NCI-H526 treated with DMSO at 0.1 percent for 48 hours (cell line): Measurements from ENCODE around the gene TENT4B.
"Not testable (repeated sequence)": the region's sequence is repeated elsewhere in the genome, so short reads cannot be mapped to it uniquely, and the experiment has no call there.

Experiments used
- DNase-seq: peaks from one replicate; lab custom pipeline; 2025; lab: John Stamatoyannopoulos, UW

TENT4B gene

DNA sequence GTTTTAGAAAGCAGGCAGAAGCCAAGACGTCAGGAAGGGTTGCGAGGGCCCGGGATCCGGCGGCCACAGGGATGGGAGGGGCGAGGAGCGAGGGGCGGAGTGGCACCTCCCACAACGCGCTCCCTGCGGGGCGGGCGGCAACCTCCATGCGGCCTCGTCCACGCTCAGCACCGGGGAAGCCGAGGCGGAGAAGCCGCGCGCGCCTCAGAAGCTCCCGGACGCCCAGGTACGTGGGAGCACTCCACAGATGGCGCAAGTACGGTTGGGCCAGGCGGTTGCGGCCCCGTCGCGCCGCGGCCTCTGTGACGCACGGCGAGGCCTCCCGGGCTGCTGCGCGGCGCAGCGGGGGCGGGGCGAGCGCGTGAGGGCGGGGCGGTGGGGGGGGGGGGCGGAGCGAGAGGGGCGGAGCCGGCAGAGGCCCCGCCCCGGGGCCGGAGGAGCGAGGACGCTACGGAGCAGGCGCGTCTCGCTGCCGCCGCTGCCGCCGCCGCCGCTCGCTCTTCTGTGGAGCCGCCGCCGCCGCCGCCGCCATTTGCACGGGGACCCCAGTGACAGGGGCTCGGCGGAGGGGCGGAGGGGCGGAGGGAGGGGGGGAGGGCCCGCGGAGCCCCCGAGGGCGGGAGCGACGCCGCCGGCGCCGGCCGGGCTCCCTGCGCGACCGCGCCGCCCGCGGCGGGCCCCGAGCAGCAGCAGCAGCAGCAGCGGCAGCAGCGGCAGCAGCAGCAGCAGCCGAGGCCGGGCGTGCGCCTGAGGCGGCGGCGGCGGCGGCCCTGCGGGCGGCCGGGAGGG, at the start of gene TENT4B:
Gene TENT4B, plus strand, starts transcription at position 500 of the 789 bp plus-strand sequence. CDS start 316 bp downstream, outside the sequence.
- DNase-seq = peak; percentile 25

DNA sequence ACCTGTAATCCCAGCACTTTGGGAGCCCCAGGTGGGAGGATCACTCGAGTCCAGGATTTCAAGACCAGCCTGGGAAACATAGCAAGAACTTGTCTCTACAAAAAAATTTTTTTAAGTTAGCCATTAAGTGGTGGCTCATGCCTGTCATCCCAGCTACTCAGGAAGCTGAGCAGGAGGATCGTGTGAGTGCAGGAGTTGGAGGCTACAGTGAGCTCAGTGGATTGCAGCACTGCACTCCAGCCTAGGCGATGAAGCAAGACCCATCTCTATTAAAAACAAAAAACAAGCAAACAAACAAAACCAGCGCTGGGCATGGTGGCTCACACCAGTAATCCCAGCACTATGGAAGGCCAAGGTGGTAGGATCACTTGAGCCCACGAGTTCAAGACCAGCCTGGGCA, 49.3 kb upstream of the TENT4B start:
- no peak for DNase-seq

DNA sequence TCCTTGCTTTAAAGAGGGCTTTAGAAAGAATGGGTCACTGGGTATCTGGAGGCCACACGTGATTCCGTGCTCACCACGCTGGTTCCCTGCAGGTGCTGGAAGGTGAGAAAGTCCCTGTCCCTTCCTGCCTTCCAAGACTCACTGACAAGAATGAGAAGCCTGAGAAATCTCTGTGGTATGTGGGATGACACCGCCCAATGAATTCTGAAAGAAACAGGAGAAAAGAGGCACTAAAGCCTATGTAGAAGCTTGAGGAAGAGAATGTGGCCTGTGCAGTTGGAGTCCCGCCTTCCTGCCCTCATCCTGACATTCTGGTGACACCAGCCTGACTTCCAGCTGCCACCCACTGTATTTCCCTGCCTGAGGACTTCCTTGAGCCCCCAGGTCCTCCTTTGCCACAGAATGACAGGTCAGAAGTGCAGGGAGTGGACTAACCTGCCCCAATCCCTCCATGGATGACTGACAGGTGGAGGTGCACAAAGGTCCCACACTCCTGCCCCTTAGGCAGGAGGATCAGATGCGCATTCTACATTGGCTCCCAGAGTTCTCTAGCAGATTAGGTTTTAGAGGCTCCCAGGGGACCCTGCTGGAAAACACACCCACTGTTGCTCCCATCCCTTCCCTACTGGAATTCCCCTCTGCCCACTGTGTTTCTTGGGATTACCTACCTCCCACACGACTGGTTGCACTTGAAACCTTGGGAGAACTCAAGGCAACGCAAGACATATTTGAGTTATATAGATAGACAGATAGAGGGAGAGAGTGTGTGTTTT, 38.6 kb upstream of the TENT4B start:
- no peak for DNase-seq

DNA sequence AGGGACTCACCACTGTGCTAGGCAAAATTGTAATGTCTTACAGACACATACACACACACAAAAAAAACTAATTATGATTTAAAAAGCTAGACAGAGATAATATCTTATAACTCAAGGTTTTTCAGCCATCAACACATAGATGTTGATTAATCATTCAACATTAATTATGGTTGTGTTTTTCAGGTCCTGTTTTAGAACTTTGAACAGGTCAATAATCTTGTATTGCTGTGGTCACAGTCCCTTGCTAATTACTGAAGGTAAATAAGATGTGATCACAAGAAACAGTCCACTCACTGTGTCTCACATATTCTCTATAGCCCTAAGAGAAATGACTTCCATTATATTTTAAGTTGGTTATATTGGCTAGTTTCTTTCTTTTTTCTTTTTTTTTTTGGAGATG, 32.4 kb upstream of the TENT4B start:
- no peak for DNase-seq

DNA sequence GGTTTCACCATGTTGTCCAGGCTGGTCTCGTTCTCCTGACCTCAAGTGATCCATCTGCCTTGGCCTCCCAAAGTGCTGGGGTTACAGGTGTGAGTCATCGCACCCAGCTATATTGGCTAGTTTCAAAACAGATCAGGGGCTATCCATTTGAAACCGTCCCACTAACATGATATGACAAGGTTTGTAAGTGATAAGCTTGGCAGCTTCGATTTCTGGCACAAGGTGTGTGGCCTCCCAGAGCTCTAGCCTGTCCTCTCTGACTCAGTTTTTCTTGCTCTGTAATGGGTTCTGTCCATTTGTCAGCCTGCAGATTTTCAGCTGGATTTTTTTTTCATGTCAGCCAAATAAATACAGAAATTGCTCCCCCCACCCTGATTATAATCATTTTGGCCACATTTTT, 31.8 kb upstream of the TENT4B start:
- DNase-seq = no peak

GRCh38 chr16:50121721-50122445, 31.2 kb upstream of the TENT4B start:
- peak; percentile 1 for DNase-seq

DNA sequence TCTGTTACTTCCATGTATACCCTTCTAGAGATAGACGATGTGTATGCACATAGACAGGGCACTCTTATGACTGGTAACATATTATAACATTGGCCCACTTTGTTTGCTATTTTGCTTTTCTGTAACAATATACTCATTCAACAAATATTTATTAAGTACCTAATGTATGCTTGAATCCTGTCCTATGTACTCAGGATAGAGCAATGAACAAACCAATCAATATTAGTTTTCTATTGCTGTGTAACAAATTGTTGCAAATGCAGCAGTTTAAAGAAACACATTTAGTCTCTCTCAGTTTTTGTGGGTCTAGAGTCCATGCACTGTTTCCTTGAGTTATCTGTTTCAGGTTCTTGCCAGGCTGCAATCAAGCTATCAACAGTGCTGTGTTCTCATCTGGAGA, 29.7 kb upstream of the TENT4B start:
- DNase-seq = no peak

DNA sequence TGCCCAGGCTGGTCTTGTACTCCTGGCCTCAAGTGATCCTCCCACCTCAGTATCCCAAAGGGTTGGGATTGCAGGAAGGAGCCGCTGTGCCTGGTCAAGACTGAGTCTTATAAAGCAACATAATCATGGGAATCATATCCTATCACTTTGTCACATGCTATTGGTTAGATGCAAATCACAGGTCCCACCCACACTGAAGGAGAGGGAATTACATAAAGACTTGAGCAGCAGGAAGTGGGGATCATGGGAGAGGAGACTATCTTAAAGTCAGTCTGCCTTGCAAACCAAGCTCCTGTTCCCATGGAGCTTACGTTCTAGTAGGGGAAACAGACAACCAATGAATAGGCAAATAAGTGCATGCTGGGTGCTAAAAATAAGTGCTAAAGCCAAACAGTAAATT, 28.3 kb upstream of the TENT4B start:
- peak; percentile 66 for DNase-seq

GRCh38 chr16:50126183-50126582, 26.9 kb upstream of the TENT4B start:
- DNase-seq = no peak

DNA sequence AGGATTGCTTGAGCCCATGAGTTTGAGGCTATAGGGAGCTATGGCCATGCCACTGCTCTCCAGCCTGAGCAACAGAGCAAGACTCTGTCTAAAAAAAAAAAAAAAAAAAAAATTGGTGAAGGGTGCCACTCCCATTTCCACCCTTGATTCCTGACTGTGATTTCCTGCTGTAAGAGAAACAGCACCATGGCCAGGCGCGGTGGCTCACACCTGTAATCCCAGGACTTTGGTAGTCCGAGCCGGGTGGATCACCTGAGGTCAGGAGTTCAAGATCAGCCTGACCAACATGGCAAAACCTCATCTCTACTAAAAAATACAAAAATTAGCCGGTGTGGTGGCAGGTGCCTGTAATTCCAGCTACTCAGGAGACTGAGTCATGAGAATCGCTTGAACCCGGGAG, 20.5 kb upstream of the TENT4B start:
- DNase-seq = not testable (repeated sequence)

DNA sequence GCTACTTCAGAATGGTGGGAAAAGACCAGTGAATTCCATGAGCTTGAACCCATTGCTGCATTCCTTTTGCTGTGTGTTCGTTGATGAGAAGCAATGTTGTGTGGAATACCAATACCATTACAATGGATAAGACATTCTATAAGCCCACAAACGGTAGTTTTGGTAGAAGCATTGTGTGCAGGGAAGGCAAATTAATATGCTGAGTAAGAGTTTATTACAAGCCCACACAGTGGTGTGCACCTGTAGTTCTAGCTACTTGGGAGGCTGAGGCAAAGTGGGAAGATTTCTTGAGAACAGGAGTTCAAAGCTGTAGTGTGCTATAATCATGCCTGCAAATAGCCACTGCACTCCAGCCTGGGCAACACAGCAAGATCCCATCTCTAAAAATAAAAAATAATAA, 19.9 kb upstream of the TENT4B start:
- DNase-seq = no peak

DNA sequence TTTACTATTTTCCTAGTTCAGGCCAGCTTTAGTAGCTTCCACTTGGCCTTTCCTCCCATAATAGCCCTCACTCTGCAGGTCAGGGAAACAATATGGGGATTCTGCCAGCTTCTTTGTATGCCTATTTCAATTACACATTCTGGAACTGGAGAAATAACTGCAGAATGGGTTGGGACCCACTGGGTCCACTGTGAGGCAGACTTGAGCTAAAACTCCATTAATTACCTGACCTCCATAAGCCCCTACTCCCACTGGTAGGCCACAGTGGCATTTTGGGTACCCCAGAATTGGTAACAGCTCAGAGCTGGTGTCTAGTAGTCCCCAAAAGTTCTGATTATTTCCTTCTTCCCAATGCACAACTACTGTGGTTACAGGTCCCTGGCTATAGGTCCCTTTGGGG, 16.7 kb upstream of the TENT4B start:
- DNase-seq = no peak

DNA sequence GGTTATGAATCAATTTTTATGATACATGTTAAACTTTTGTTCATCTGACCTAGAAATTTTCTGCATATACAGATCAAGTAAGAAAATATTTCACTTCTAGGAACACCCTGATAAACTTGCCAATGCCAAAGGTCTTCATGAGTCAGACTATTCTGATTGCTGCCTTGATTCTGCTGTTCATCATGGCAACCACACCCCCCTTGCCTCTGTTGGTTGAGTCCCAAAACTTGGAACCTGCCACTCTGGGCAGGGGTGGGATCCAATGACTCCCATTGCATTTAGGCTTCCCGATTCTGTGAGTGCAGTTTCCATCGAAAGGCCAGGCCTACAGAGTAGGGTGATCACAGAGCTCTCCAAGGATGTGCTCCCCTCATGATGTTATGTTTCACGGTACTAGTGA, 15.8 kb upstream of the TENT4B start:
- no peak for DNase-seq

DNA sequence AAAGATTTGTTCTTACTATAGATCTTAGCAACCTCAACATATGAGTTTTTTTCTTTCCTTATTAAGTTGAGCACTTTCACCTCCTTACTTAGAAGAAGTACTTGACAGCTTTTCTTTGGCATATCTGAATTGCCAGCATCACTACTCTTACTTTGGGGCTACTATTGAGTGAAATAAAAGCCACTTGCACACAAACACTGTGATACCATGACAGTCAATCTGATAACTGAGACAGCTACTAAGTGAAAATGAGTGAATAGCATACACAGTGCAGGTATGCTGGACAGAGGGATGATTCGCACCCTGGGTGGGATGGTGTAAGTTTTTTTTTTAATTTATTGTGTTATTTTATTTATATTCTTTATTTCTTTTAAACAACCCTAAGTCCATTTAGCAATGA, 13.5 kb upstream of the TENT4B start:
- DNase-seq = no peak

- no peak for DNase-seq
These were observed 8.9 kb upstream of the TENT4B start for GRCh38 chr16:50144211-50144610.

GRCh38 chr16:50146479-50147435, 6.3 kb upstream of the TENT4B start:
- DNase-seq = peak; percentile 5

- DNase-seq = no peak
These were observed 1.8 kb upstream of the TENT4B start for GRCh38 chr16:50151322-50151721.

DNA sequence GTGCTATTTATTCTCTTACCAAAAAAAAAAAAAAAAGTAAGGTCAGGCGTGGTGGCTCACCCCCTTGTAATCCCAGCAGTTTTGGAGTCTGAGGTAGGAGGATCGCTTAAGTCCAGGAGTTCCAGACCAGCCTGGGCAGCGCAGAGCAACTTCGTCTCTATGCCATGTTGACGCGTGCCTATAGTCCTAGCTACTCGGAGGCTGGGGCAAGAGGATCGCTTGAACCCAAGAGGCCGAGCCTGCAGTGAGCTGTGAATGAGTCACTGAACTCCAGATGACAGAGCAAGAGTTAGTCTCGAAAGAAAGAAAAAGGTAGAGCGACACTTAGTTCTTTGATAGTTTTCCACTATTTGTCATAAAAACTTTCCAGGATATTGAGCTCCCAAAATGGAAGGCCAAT, 1.4 kb upstream of the TENT4B start:
- no peak for DNase-seq

- DNase-seq = no peak
These were observed 727 bp upstream of the TENT4B start for GRCh38 chr16:50152351-50152806.

GRCh38 chr16:50153596-50154419, 702 bp downstream of the TENT4B start:
- DNase-seq = no peak
